HepG2 (cell line): ENCODE data around the gene SDC4. TPM values are rescaled to one million over a fixed set of nuclear protein-coding genes. Genes with fewer than 3 reads are reported as not detected.
A peak's percentile ranks its signal among the peaks of the same experiment; 100 is the strongest.

Experiments used
- AKAP8 ChIP-seq: sonication (generic); formaldehyde crosslinking; IDR thresholded peaks from 2 replicates; pipeline ENCODE4 v1.5.1; 2020; ENCODE audit warnings: mild to moderate bottlenecking, missing genetic modification reagents
- EP300 ChIP-seq, 3 experiments: sonication (generic) in 1 of 3; formaldehyde crosslinking in 1 of 3; IDR thresholded peaks; 2 replicates each; pipeline versions ENCODE4 v1.5.1 to v1.6.1; 2011 to 2020; ENCODE audit warnings: low read depth in 2 of 3, low read length in 2 of 3, borderline replicate concordance in 1 of 3, improper control_type of control experiment in 1 of 3, mild to moderate bottlenecking in 1 of 3, missing genetic modification reagents in 1 of 3, moderate library complexity in 1 of 3
- HNF4A ChIP-seq: sonication (generic); formaldehyde crosslinking; IDR thresholded peaks from 2 replicates; pipeline ENCODE4 v1.4.0; 2020; ENCODE audit warnings: missing genetic modification reagents
- HNRNPL ChIP-seq: fragments of 200-400 bp; formaldehyde crosslinking; IDR thresholded peaks from 2 replicates; pipeline ENCODE4 v1.6.1; 2017; ENCODE audit warnings: mild to moderate bottlenecking, low read depth, low read length
- IKZF1 ChIP-seq: fragments of 450-650 bp; IDR thresholded peaks from 2 replicates; pipeline ENCODE4 v1.7.1; 2016
- NR2C2 ChIP-seq: sonication (generic); formaldehyde crosslinking; IDR thresholded peaks from 2 replicates; pipeline ENCODE4 v1.4.0; 2020; ENCODE audit warnings: missing genetic modification reagents, mild to moderate bottlenecking, moderate library complexity, borderline replicate concordance
- PAWR ChIP-seq: sonication (generic); formaldehyde crosslinking; IDR thresholded peaks from 2 replicates; pipeline ENCODE4 v1.4.0; 2020; ENCODE audit warnings: missing genetic modification reagents, mild to moderate bottlenecking, borderline replicate concordance
- PAX8 ChIP-seq: sonication (generic); formaldehyde crosslinking; IDR thresholded peaks from 2 replicates; pipeline ENCODE4 v1.8.0; 2022; ENCODE audit warnings: mild to moderate bottlenecking, missing genetic modification reagents, borderline replicate concordance
- RBFOX2 ChIP-seq: fragments of 200-400 bp; formaldehyde crosslinking; IDR thresholded peaks from 2 replicates; pipeline ENCODE4 v1.6.1; 2017; ENCODE audit warnings: low read depth, mild to moderate bottlenecking, low read length
- RBM39 ChIP-seq: fragments of 200-400 bp; formaldehyde crosslinking; IDR thresholded peaks from one replicate; pipeline ENCODE4 v1.6.1; 2018; ENCODE audit warnings: antibody characterized with exemption, mild to moderate bottlenecking, low read depth, low read length; ENCODE audit not compliant: poor library complexity, severe bottlenecking
- SIN3B ChIP-seq: fragments of 150-350 bp; IDR thresholded peaks from 2 replicates; pipeline ENCODE4 v1.6.1; 2014; ENCODE audit warnings: low read length
- SMYD3 ChIP-seq: sonication (generic); formaldehyde crosslinking; IDR thresholded peaks from 2 replicates; pipeline ENCODE4 v1.8.1; 2023; ENCODE audit warnings: mild to moderate bottlenecking, missing genetic modification reagents
- TOPORS ChIP-seq: sonication (generic); formaldehyde crosslinking; IDR thresholded peaks from 2 replicates; pipeline ENCODE4 v1.8.0; 2023; ENCODE audit warnings: mild to moderate bottlenecking, missing genetic modification reagents
- ZFP41 ChIP-seq: sonication (generic); formaldehyde crosslinking; IDR thresholded peaks from 2 replicates; pipeline ENCODE4 v1.4.0; 2020; ENCODE audit warnings: mild to moderate bottlenecking, missing genetic modification reagents, borderline replicate concordance
- ZNF296 ChIP-seq: sonication (generic); formaldehyde crosslinking; conservative IDR thresholded peaks from 2 replicates; pipeline ENCODE4 v1.5.0; 2020; ENCODE audit warnings: mild to moderate bottlenecking, missing genetic modification reagents
- ZNF567 ChIP-seq: sonication (generic); formaldehyde crosslinking; IDR thresholded peaks from 2 replicates; pipeline ENCODE4 v1.8.1; 2023; ENCODE audit warnings: mild to moderate bottlenecking, missing genetic modification reagents, borderline replicate concordance
- ZNF605 ChIP-seq: sonication (generic); formaldehyde crosslinking; IDR thresholded peaks from 2 replicates; pipeline ENCODE4 v1.8.0; 2022; ENCODE audit warnings: mild to moderate bottlenecking, missing genetic modification reagents
- ZNF841 ChIP-seq: sonication (generic); formaldehyde crosslinking; IDR thresholded peaks from 2 replicates; pipeline ENCODE4 v1.8.1; 2023; ENCODE audit warnings: missing genetic modification reagents, borderline replicate concordance
- polyA plus RNA-seq, 8 experiments: library from polyadenylated mRNA; depleted of rRNA in 3 of 8; stranded (reverse) in 7 of 8; unstranded in 1 of 8; fragments of >200 nt; fragmentation: Illumina TruSeq in 4 of 8; extraction: Trizol in 4 of 8; gene quantifications; 2 replicates each; pipeline versions ENCODE4 v1.2.1 to v1.2.3, GENCODE V29; 2011 to 2016; ENCODE audit warnings: low read depth in 4 of 8, missing spikeins in 1 of 8, mixed read lengths in 1 of 8; ENCODE audit not compliant: insufficient read depth in 1 of 8
- total RNA-seq, 5 experiments: library from RNA; depleted of rRNA; stranded (reverse); fragments of >200 nt; fragmentation: Illumina TruSeq; extraction: Trizol; gene quantifications; 2 replicates each; pipeline ENCODE4 v1.2.3, GENCODE V29; 2016; ENCODE audit warnings: low read depth in 1 of 5
- TF ChIP-seq, protein P1 (sequence below): sonication (generic); formaldehyde crosslinking; IDR thresholded peaks from 2 replicates; pipeline ENCODE4 v1.8.0; 2022; ENCODE audit warnings: mild to moderate bottlenecking, missing genetic modification reagents, borderline replicate concordance
- TF ChIP-seq, protein P2 (sequence below): sonication (generic); formaldehyde crosslinking; IDR thresholded peaks from 2 replicates; pipeline ENCODE4 v1.8.1; 2023; ENCODE audit warnings: mild to moderate bottlenecking, missing genetic modification reagents
- TF ChIP-seq, protein P3 (sequence below): sonication (generic); formaldehyde crosslinking; IDR thresholded peaks from 2 replicates; pipeline ENCODE4 v1.5.0; 2020; ENCODE audit warnings: missing genetic modification reagents
- TF ChIP-seq, protein P4 (sequence below): sonication (generic); formaldehyde crosslinking; IDR thresholded peaks from 2 replicates; pipeline ENCODE4 v1.4.0; 2020; ENCODE audit warnings: missing genetic modification reagents
- TF ChIP-seq, protein P5 (sequence below): sonication (generic); formaldehyde crosslinking; IDR thresholded peaks from 2 replicates; pipeline ENCODE4 v1.4.0; 2020; ENCODE audit warnings: mild to moderate bottlenecking, low read depth, missing genetic modification reagents

Gene SDC4
- total and polyA plus RNA-seq, 2 of the 13 experiments (the other 11 are each of a cell fraction or from before 2014, with no cell fraction given), result 49.0 to 65.1 TPM

DNA sequence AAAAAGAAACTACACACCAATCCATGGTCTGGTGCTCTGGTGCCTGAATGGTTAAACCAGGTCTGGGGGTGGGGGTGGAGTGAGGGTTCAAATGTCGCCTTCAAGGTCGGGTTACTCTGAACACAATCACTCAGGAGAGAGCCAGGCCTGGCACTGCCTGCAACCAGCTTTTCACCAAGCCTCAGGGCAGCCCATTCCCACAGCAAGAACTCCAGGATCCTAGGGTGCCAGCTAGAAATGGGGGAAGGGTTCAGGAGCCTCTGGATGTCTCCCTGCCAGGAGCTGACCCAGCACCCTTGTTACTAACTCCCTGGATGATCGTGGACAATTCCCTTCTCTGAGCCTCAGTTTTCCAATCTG, 6.7 kb downstream of the SDC4 start (continued):
- TF ChIP-seq EP300 (IDR thresholded peaks at IDR 0.05; ENCODE audit: low read depth in 2 of 2, low read length in 2 of 2) (peak in 1 of 2 experiments; percentile 25; a peak in 1 of 4 replicates), EP300 (CRISPR knock-in tag; IDR thresholded peaks at IDR 0.05; ENCODE audit: borderline replicate concordance) (no peak), SMYD3 (CRISPR knock-in tag) (peak; percentile 76), RBFOX2 (no peak; the same call in 1 of the 2 replicates), ZNF841 (no peak), PAX8 (CRISPR knock-in tag) (no peak), TOPORS (CRISPR knock-in tag) (0 out of 2 replicates have a peak, but pooled peaks have one; percentile 34), NR2C2 (peak; percentile 14; the same call in 1 of the 2 replicates), SIN3B (no peak), PAWR (CRISPR knock-in tag) (no peak), IKZF1 (no peak), ZNF296 (CRISPR knock-in tag) (peak; percentile 70; the same call in 1 of the 2 replicates), ZNF567 (CRISPR knock-in tag) (peak; percentile 13; the same call in 1 of the 2 replicates), HNF4A (CRISPR knock-in tag) (peak; percentile 58), ZFP41 (CRISPR knock-in tag) (no peak), AKAP8 (CRISPR knock-in tag) (0 out of 2 replicates have a peak, but pooled peaks have one; percentile 75), RBM39 (no peak), ZNF605 (CRISPR knock-in tag) (peak; percentile 80), HNRNPL (peak; percentile 79; the same call in 1 of the 2 replicates)
- TF ChIP-seq, protein P1, sequence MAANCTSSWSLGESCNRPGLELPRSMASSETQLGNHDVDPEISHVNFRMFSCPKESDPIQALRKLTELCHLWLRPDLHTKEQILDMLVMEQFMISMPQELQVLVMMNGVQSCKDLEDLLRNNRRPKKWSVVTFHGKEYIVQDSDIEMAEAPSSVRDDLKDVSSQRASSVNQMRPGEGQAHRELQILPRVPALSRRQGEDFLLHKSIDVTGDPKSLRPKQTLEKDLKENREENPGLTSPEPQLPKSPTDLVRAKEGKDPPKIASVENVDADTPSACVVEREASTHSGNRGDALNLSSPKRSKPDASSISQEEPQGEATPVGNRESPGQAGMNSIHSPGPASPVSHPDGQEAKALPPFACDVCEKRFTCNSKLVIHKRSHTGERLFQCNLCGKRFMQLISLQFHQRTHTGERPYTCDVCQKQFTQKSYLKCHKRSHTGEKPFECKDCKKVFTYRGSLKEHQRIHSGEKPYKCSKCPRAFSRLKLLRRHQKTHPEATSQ, result no peak
- TF ChIP-seq, protein P2, sequence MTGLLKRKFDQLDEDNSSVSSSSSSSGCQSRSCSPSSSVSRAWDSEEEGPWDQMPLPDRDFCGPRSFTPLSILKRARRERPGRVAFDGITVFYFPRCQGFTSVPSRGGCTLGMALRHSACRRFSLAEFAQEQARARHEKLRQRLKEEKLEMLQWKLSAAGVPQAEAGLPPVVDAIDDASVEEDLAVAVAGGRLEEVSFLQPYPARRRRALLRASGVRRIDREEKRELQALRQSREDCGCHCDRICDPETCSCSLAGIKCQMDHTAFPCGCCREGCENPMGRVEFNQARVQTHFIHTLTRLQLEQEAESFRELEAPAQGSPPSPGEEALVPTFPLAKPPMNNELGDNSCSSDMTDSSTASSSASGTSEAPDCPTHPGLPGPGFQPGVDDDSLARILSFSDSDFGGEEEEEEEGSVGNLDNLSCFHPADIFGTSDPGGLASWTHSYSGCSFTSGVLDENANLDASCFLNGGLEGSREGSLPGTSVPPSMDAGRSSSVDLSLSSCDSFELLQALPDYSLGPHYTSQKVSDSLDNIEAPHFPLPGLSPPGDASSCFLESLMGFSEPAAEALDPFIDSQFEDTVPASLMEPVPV (CRISPR knock-in tag), result peak; percentile 69; the same call in 1 of the 2 replicates
- TF ChIP-seq, protein P3, sequence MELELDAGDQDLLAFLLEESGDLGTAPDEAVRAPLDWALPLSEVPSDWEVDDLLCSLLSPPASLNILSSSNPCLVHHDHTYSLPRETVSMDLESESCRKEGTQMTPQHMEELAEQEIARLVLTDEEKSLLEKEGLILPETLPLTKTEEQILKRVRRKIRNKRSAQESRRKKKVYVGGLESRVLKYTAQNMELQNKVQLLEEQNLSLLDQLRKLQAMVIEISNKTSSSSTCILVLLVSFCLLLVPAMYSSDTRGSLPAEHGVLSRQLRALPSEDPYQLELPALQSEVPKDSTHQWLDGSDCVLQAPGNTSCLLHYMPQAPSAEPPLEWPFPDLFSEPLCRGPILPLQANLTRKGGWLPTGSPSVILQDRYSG (CRISPR knock-in tag), result no peak
- TF ChIP-seq, protein P4, sequence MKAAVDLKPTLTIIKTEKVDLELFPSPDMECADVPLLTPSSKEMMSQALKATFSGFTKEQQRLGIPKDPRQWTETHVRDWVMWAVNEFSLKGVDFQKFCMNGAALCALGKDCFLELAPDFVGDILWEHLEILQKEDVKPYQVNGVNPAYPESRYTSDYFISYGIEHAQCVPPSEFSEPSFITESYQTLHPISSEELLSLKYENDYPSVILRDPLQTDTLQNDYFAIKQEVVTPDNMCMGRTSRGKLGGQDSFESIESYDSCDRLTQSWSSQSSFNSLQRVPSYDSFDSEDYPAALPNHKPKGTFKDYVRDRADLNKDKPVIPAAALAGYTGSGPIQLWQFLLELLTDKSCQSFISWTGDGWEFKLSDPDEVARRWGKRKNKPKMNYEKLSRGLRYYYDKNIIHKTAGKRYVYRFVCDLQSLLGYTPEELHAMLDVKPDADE (CRISPR knock-in tag), result no peak
- TF ChIP-seq, protein P5, sequence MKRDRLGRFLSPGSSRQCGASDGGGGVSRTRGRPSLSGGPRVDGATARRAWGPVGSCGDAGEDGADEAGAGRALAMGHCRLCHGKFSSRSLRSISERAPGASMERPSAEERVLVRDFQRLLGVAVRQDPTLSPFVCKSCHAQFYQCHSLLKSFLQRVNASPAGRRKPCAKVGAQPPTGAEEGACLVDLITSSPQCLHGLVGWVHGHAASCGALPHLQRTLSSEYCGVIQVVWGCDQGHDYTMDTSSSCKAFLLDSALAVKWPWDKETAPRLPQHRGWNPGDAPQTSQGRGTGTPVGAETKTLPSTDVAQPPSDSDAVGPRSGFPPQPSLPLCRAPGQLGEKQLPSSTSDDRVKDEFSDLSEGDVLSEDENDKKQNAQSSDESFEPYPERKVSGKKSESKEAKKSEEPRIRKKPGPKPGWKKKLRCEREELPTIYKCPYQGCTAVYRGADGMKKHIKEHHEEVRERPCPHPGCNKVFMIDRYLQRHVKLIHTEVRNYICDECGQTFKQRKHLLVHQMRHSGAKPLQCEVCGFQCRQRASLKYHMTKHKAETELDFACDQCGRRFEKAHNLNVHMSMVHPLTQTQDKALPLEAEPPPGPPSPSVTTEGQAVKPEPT, result 0 out of 2 replicates have a peak, but pooled peaks have one; percentile 12
